HG02852 (cell line): ENCODE measurements around the gene RAPGEF4.
"Not testable (repeated sequence)": the region's sequence is repeated elsewhere in the genome, so short reads cannot be mapped to it uniquely, and the experiment has no call there.

Source experiments
- ATAC-seq: cut with Tn5 transposase; IDR thresholded peaks from one replicate; pipeline ENCODE4 v1.9.1; 2021; ENCODE audit warnings: mild to moderate bottlenecking, moderate library complexity; ENCODE audit not compliant: unreplicated experiment

RAPGEF4 gene

DNA sequence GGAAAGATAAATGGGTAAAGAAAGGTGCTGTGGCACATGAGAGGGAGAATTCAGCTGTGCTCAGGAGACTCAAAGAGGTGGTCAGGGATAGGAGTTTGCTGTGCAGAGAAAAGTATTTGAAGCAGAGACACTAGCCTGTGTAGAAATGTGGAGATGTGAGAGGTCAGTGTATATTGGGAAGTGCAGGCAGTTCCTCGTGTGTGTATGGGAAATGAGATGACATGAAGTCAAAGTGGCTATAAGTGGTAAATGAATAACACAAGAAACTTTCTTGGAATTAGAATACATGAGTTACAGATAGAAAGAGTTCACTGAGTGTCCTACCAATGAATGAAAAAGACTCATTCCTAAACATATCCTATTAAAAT, 351.6 kb downstream of the RAPGEF4 start:
- no peak for ATAC-seq

DNA sequence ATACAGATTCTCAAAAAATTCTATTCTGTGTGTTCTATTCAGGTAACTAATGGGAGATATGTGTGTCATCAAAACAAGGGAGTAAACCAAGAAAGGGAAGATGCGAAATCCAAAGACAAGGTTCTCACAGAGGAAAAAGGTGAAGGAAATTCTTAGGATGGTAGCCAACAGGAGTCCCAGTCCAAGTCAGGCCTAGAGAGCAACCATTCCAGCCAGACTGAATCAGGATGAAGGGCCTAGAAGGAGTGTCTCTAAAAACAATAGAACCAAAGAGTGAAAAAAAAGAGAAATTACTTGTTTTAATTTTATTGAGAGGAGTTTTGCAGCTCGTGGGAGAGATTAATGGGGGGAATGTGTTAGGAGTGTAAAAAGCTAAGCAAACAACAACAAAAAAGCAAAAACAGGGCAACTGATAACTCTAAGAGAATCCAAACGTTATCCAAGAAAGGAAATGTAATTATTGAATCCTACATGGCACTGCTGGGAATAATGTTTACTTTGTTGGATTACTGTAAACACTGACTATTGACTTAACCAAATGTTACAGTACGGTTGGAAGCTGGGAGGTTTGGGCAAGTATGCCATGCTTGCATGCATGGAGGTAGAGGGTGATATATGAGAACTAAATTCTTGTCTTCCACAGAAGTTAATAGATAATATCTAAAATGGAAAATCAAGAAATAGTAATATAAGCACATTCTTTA, 352.3 kb downstream of the RAPGEF4 start:
- ATAC-seq = no peak

DNA sequence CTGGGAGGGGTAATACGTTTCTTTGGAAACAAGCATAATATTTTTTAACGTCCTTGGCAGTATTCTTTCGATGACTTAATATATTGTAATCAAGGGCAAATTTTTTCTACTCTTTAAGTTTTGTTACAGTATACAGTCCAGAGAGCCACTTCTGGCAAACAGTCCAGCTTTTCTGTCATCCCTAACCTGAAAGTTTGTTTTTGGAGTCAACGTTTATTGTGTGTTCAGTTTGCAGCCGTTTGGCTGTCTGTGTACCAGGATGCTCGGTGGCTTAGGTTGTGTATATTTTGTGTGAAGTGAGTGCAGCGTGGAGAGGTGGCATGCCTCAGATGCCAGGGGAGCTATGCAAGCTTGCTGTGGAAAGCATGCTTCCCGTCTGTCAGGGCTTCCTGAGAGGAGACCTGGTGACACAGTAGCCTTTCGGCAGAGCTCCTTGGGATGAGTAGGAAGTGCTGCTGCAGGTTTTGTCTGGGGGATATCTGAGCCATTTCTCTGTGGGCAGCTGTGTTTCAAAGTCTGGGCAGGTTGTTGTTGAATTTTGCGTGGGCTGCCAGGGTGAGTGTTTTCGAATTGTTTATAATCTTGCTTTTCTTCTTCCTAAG, 354.7 kb downstream of the RAPGEF4 start:
- ATAC-seq = no peak

DNA sequence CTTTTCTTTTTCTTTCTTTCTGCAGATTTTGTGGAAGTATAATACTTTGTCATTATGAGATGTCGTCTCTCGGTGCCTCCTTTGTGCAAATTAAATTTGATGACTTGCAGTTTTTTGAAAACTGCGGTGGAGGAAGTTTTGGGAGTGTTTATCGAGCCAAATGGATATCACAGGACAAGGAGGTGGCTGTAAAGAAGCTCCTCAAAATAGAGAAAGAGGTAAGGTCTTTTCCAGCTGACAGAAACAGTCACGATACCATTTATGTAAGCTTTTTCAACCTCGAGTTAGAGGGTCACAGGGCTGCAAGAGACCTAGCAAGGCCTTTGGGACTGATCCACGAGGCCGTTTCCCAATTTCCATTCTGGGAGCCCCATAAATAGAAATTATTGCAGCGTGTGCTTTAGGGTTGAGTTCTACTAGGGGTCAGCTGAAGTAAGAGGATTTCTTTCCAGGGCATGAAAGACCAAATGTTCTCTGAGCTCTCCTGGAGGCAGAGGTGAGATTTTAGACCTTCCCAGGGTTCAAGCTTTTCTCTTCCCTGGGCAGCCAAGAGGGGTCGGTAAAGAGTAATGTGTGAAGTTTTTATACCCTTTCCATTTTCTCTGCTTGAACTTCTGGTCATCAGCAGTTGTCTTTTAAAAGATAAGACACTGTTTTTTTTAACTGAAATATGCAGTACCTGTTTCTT, 355.5 kb downstream of the RAPGEF4 start:
- no peak for ATAC-seq

DNA sequence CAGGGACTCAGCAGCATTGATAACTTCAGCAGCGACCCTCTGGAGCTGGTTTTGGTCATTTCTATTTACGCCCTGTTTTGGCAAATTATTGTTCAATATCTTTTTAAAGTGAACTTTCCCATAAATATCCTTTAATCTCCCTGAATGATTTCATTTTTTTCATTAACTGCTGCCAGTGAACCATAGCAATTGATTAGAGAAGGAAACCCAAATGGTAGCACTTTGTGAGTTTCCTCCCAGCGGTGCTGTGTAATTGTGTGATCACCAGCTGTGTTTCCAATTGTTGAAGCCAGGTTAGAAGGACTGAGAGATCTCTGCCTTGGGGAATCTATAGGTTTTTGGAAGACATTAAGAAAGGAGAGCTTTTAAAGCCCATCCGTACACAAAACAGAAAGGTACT, 356.3 kb downstream of the RAPGEF4 start:
- no peak for ATAC-seq

DNA sequence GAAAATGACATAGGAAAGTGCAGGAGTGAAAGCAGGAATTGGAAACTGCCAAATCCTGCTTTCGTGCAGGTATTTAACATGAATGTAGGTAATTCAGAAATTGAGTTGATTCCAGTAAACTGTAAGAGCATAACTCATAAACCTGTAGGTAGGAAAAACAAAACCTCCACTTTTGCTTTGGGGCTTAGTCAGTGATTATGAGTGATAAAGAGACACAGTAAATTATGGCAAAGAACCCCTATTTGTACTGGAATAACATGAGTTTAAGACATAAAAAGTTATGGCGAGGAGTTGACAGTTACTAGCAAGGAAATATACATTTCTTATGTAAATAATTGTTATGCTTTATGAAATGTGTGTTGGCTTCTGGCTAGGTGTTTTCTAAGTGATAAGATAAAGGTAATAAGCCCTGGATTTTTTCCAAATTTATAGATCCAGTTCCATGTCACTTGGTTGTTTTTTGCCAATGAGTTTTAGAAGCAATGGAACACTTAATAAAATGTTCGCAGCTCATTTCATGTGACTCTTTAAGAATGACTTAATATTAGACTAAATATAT, 357.3 kb downstream of the RAPGEF4 start:
- no peak for ATAC-seq

DNA sequence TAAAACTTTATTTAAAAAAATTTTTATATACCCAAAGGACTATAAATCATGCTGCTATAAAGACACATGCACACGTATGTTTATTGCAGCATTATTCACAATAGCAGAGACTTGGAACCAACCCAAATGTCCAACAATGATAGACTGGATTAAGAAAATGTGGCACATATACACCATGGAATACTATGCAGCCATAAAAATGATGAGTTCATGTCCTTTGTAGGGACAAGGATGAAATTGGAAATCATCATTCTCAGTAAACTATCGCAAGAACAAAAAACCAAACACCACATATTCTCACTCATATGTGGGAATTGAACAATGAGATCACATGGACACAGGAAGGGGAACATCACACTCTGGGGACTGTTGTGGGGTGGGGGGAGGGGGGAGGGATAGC, 358.0 kb downstream of the RAPGEF4 start:
- ATAC-seq = not testable (repeated sequence)

DNA sequence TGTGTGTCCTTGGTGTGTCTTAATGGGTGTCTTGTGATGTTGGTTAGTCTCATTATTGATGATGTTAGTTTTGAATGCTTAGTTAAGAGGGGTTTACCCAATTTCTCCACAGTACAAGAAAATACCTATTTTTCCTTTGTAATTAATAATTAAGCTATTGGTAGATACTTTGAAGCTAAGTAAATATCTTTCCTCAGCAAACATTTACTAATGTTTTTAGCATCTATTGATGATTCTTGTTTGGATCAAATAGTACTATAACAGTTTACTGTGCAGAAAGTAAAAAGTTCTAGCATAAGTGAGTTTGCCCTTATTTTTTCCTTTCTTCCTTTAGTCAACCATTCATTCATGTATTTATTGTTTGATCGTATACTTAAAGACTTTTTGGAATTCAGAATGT, 359.1 kb downstream of the RAPGEF4 start:
- no peak for ATAC-seq

DNA sequence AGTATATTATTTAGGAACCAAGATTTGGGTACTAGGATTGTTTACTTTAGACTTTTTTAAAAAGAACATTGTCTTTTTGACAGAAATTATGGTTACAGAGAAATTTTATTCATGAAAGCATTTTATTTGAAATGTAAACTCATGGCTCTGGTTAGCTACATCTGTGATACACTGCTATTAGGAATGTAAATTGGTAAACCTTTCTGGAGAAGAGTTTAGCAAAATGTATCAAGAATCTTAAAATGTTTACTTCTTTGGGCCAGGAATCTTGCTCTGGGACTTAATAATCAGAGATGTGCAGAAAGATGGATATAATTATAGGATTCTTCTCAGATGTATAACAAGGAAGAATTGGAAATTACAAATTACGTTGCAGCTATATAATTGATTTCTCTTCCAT, 359.7 kb downstream of the RAPGEF4 start:
- no peak for ATAC-seq

DNA sequence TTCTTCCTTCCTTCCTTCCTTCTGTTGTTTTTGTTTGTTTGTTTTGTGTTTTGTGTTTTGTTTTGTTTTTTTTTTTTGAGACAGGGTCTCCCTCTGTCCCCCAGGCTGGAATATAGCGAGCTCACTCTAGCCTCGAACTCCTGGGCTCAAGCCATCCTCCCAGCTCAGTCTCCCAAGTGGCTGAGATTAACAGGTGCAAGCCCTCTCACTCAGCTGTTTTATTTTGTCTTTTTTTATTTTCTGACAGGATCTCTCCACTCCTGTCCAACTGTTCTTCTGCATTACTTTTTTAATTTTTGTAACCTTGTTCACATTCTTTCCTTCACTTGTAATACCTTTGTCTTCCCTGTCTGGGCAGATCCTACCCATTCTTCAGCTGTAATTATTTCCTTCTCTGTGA, 363.6 kb downstream of the RAPGEF4 start:
- ATAC-seq = no peak

DNA sequence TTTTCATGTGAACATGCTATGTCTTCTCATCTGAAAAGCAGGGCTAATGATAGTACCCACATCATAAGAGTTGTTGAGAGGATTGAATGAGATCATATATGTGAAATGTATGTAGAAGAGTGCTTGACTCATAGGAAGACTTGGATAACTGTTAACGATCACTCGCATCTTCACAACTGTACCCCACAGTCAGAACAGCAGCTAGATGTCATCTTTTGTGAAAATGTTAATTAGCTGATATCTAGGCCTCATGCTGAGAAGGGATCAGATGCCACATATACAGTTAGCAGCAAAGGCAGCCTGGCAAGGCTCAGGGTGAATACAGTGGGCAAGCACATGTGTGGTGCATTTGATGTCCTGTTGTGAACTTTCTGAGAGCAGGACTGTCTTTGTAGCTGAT, 364.2 kb downstream of the RAPGEF4 start:
- no peak for ATAC-seq

DNA sequence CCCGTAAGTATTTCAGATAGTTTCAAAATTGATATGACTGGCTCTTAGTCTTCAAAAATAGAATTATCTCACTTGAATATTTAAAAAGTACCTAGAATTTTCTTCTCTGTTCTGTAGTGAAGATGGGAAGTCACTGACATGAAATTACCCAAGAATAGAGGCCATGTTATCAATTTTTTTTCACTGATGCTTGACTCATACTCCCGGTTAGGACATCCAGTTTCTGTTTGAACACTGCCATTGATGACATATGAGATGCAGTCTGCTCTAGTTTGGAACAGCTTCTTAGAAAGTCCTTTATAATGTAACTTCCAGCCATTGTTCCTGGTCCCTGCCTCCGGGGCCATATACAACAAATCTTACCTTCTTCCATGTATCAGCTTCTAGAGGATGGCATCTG, 366.0 kb downstream of the RAPGEF4 start:
- ATAC-seq = peak; percentile 89
